MCF 10A (cell line): ENCODE data around the gene SNX13. TPM values are rescaled to one million over a fixed set of nuclear protein-coding genes. Genes with fewer than 3 reads are reported as not detected.

Experiments used
- BruUV-seq: library from RNA; stranded (reverse); fragments of 400-500 nt; replicated peaks from 2 replicates; lab custom pipeline; 2021; lab: Mats Ljungman, UMichigan
- CTCF ChIA-PET: fragments of 300-600 bp; sonication (Branson Sonifier 250); formaldehyde crosslinking; extraction: SDS; loops from one replicate; lab custom pipeline; 2021; ENCODE audit warnings: antibody characterized with exemption, inconsistent platforms; lab: Yijun Ruan, JAX
- POLR2A ChIA-PET: fragments of 300-600, 350-650 bp; sonication (Branson Sonifier 250); formaldehyde crosslinking; extraction: SDS; loops from one replicate; lab custom pipeline; 2020; ENCODE audit warnings: antibody characterized with exemption, inconsistent platforms; lab: Yijun Ruan, JAX
- DNase-seq: peaks from one replicate; pipeline ENCODE4 v3.0.0-alpha.2; 2018; ENCODE audit not compliant: unreplicated experiment
- H3K27ac Mint-ChIP-seq: one replicate; pipeline ENCODE4 v1.8.0; 2022; ENCODE audit warnings: mild to moderate bottlenecking, low read depth, mixed read lengths; ENCODE audit not compliant: unreplicated experiment
- H3K27me3 Mint-ChIP-seq: one replicate; pipeline ENCODE4 v1.8.0; 2022; ENCODE audit warnings: mixed read lengths; ENCODE audit not compliant: insufficient read depth, unreplicated experiment
- H3K36me3 Mint-ChIP-seq: one replicate; pipeline ENCODE4 v1.8.0; 2022; ENCODE audit warnings: mild to moderate bottlenecking, moderate library complexity, mixed read lengths; ENCODE audit not compliant: insufficient read depth, unreplicated experiment
- H3K4me1 Mint-ChIP-seq: one replicate; pipeline ENCODE4 v1.8.0; 2022; ENCODE audit warnings: mixed read lengths; ENCODE audit not compliant: insufficient read depth, unreplicated experiment
- H3K4me3 Mint-ChIP-seq: one replicate; pipeline ENCODE4 v1.8.0; 2022; ENCODE audit warnings: mild to moderate bottlenecking, moderate library complexity, mixed read lengths; ENCODE audit not compliant: unreplicated experiment
- H3K9me3 Mint-ChIP-seq: one replicate; pipeline ENCODE4 v1.8.0; 2022; ENCODE audit warnings: mixed read lengths; ENCODE audit not compliant: unreplicated experiment
- intact Hi-C: fragments of 100-400 bp; cut with micrococcal nuclease; formaldehyde crosslinking; loops from 2 replicates; pipeline ENCODE4 v1.14.1; 2022
- total RNA-seq: library from RNA; stranded (reverse); gene quantifications from 2 replicates; pipeline ENCODE4 v1.2.3, GENCODE V29; 2022
- TF ChIP-seq, protein P1 (sequence below): fragments of 200-600 bp; IDR thresholded peaks from one replicate; pipeline ENCODE4 v1.8.0; 2022; ENCODE audit warnings: antibody characterized with exemption, mild to moderate bottlenecking; ENCODE audit not compliant: unreplicated experiment

The SNX13 gene
- total RNA-seq, 1 experiment from 2014 or later: 38.5 TPM

DNA sequence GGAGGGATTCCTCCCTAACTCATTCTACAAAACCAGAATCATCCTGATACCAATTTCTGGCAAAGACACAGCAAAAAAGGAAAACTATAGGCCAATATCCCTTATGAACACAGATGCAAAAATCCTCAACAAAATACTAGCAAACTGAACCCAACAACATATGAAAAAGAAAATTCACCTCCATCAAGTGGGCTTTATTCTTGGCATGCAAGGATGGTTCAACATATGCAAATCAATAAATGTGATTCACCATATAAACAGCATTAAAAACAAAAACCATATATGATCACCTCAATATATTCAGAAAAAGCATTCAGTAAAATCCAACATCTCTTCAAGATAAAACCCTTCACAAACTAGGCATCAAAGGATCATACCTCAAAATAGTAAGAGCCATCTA, 23.5 kb downstream of the SNX13 start:
- Mint-ChIP-seq H3K27me3 (no peaks in the 10 kb centered on the region), H3K4me3 (no peak overlapping the region), H3K36me3 (no peaks in the 10 kb centered on the region), H3K27ac (no peak overlapping the region), H3K9me3 (no peaks in the 10 kb centered on the region), H3K4me1 (no peaks in the 10 kb centered on the region)
- ChIA-PET CTCF (no interaction called here), POLR2A (no interaction called here)
- TF ChIP-seq, protein P1, sequence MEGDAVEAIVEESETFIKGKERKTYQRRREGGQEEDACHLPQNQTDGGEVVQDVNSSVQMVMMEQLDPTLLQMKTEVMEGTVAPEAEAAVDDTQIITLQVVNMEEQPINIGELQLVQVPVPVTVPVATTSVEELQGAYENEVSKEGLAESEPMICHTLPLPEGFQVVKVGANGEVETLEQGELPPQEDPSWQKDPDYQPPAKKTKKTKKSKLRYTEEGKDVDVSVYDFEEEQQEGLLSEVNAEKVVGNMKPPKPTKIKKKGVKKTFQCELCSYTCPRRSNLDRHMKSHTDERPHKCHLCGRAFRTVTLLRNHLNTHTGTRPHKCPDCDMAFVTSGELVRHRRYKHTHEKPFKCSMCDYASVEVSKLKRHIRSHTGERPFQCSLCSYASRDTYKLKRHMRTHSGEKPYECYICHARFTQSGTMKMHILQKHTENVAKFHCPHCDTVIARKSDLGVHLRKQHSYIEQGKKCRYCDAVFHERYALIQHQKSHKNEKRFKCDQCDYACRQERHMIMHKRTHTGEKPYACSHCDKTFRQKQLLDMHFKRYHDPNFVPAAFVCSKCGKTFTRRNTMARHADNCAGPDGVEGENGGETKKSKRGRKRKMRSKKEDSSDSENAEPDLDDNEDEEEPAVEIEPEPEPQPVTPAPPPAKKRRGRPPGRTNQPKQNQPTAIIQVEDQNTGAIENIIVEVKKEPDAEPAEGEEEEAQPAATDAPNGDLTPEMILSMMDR: no peak
- DNase-seq: no peak
- intact Hi-C loops: no loop called here
- BruUV-seq: no TSS peak

DNA sequence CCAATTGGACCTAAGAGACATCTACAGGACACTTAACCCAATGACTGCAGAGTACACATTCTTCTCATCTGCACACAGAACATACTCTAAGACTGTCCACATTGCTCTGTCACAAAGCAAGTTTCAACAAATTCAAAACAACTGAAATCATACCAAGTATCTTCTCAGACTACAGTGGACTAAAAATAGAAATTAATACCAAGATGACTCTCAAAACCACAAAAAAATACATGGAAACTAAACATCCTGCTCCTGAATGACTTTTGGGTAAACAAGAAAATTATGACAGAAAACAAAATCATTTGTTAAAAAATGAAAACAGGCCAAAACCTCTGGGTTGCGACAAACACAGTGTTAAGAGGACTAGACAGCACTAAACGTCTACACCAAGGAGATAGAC, 24.5 kb downstream of the SNX13 start:
- CTCF ChIA-PET: no interaction called here
- DNase-seq: no peak
- POLR2A ChIA-PET: no interaction called here
- no peaks in the 10 kb centered on the region for H3K27me3 Mint-ChIP-seq
- H3K4me3 Mint-ChIP-seq: no peak overlapping the region
- no peaks in the 10 kb centered on the region for H3K4me1 Mint-ChIP-seq
- H3K36me3 Mint-ChIP-seq: no peaks in the 10 kb centered on the region
- intact Hi-C loops: no loop called here
- no peaks in the 10 kb centered on the region for H3K9me3 Mint-ChIP-seq
- no peak overlapping the region for H3K27ac Mint-ChIP-seq
- TF ChIP-seq, protein P1: no peak
- no TSS peak for BruUV-seq

DNA sequence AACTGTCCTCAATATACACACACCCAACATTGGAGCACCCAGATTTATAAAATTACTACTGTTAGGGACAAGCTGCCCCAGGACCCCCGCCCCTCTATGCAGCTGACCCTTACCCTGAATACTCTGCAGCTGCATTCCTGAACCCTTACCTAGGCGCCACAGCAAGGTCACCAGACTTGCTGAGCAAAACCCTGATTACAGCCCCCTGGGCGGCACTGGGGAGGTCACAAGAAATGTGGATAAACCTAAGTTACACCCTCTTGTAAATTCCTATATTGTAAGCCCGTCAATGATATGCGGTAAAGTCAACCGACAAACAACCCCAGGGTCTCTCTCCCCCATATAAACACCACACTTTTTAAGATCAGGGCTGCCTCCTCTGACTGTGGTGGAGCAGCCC, 25.1 kb downstream of the SNX13 start:
- ChIA-PET CTCF (interaction anchor here (1.0 kb wide), 1 partner anchor 9 kb away, joined by 3 read pairs; no protein-coding TSS in a partner anchor), POLR2A (no interaction called here)
- TF ChIP-seq, protein P1: no peak
- Mint-ChIP-seq H3K9me3 (no peaks in the 10 kb centered on the region), H3K27me3 (no peaks in the 10 kb centered on the region), H3K4me1 (no peaks in the 10 kb centered on the region), H3K4me3 (no peak overlapping the region), H3K36me3 (no peaks in the 10 kb centered on the region), H3K27ac (no peak overlapping the region)
- intact Hi-C loops: no loop called here
- no peak for DNase-seq
- no TSS peak for BruUV-seq

DNA sequence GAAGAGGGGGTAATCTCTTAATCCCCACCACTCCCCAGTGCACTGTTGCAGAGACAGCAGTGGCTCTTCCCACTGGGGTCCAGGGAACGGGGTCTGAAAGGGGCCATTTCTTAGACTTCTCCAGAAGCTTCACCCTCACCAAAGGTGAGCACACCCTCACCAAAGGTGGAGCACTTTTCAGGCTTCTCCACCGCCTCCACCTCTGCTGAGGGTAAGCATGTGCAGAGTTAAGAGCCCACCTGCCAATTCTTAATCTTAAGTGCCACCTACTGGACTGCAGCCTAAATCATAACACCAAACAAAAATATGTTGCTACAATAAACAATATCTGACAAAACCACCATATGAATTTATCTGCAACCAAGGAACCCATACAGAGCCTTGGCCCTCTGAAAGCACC, 27.0 kb downstream of the SNX13 start:
- Mint-ChIP-seq H3K4me1 (peaks cover 6% of the 10 kb centered on the region), H3K36me3 (peaks cover 5% of the 10 kb centered on the region), H3K9me3 (peaks cover 5% of the 10 kb centered on the region), H3K27ac (no peak overlapping the region), H3K27me3 (no peaks in the 10 kb centered on the region), H3K4me3 (no peak overlapping the region)
- TF ChIP-seq, protein P1: no peak
- no peak for DNase-seq
- intact Hi-C loops: no loop called here
- POLR2A ChIA-PET: no interaction called here
- CTCF ChIA-PET: interaction anchor here (0.7 to 1.1 kb wide), 2 partner anchors 8 to 141 kb away, joined by 3 to 5 read pairs; no protein-coding TSS in a partner anchor
- BruUV-seq: no TSS peak
